ENCODE measurements around the gene IER3IP1. TPM values are rescaled to one million over a fixed set of nuclear protein-coding genes. Genes with fewer than 3 reads are reported as not detected.
A peak's percentile ranks its signal among the peaks of the same experiment; 100 is the strongest.

The IER3IP1 gene
- total RNA-seq, 2 donors from 2014 or later, result 6.1 to 10.3 TPM

- Mint-ChIP-seq H3K36me3 (ENCODE audit: low read depth) (peaks cover 39% of the 10 kb centered on the region), H3K9me3 (no peaks in the 10 kb centered on the region), H3K4me1 (peaks cover 55% of the 10 kb centered on the region), H3K27ac (peak overlapping the region; percentile 85), H3K4me3 (peak overlapping the region; percentile 11), H3K27me3 (ENCODE audit: insufficient read depth) (no peaks in the 10 kb centered on the region)
- no peaks in the 10 kb centered on the region for H3K9me3 ChIP-seq (ENCODE audit: control insufficient read depth, low read length)
- H3K27ac ChIP-seq (ENCODE audit: low read depth, low read length), result no peak overlapping the region
- H3K4me1 ChIP-seq (ENCODE audit: control insufficient read depth, insufficient read depth, low read length), result peaks cover 18% of the 10 kb centered on the region
- no peak for DNase-seq
- no peak overlapping the region for H3K9ac ChIP-seq (ENCODE audit: extremely low read depth, low read length, poor library complexity, severe bottlenecking)
- TF ChIP-seq CTCF (conservative IDR thresholded peaks at IDR 0.05), result no peak
- 67 to 78% methylated on average over 1 to 2 of the region's 2 CpGs for WGBS, 2 experiments (ENCODE audit: insufficient coverage in 1 of 2, insufficient read length in 1 of 2)
- H3K4me3 ChIP-seq (ENCODE audit: low read length), result no peak overlapping the region
- H3K36me3 ChIP-seq (ENCODE audit: control insufficient read depth, insufficient read depth, low read length), result peaks cover 45% of the 10 kb centered on the region
- no peaks in the 10 kb centered on the region for H3K27me3 ChIP-seq (ENCODE audit: control insufficient read depth, insufficient read depth, low read length, poor library complexity, severe bottlenecking)
These were observed 61.0 kb downstream of the IER3IP1 start for GRCh38 chr18:47115205-47115604.

- no peak for TF ChIP-seq CTCF (conservative IDR thresholded peaks at IDR 0.05)
- H3K27ac Mint-ChIP-seq, result peak overlapping the region; percentile 88
- H3K4me3 Mint-ChIP-seq, result peak overlapping the region; percentile 14
- DNase-seq, result peak; percentile 52
- WGBS, 2 experiments (ENCODE audit: insufficient coverage in 1 of 2, insufficient read length in 1 of 2), result 63% methylated on average over 2 of the region's 2 CpGs; no CpG with 5 or more reads in 1 of the 2 experiments
- Histone ChIP-seq H3K36me3 (ENCODE audit: control insufficient read depth, insufficient read depth, low read length) (peaks cover 36% of the 10 kb centered on the region), H3K4me3 (ENCODE audit: low read length) (peak overlapping the region; percentile 46), H3K9me3 (ENCODE audit: control insufficient read depth, low read length) (no peaks in the 10 kb centered on the region), H3K9ac (ENCODE audit: extremely low read depth, low read length, poor library complexity, severe bottlenecking) (no peak overlapping the region), H3K4me1 (ENCODE audit: control insufficient read depth, insufficient read depth, low read length) (peaks cover 20% of the 10 kb centered on the region), H3K27ac (ENCODE audit: low read depth, low read length) (no peak overlapping the region), H3K27me3 (ENCODE audit: control insufficient read depth, insufficient read depth, low read length, poor library complexity, severe bottlenecking) (no peaks in the 10 kb centered on the region)
- no peaks in the 10 kb centered on the region for H3K9me3 Mint-ChIP-seq
- peaks cover 64% of the 10 kb centered on the region for H3K4me1 Mint-ChIP-seq
- no peaks in the 10 kb centered on the region for H3K27me3 Mint-ChIP-seq (ENCODE audit: insufficient read depth)
- peaks cover 31% of the 10 kb centered on the region for H3K36me3 Mint-ChIP-seq (ENCODE audit: low read depth)
These were observed 62.2 kb downstream of the IER3IP1 start for GRCh38 chr18:47113796-47114540.

GRCh38 chr18:47110492-47111274 is 65.5 kb downstream of the IER3IP1 start:
- 83 to 86% methylated on average over 5 to 6 of the region's 6 CpGs for WGBS, 2 experiments (ENCODE audit: insufficient coverage in 1 of 2, insufficient read length in 1 of 2)
- no peak overlapping the region for H3K27ac Mint-ChIP-seq
- H3K36me3 Mint-ChIP-seq (ENCODE audit: low read depth), result peaks cover 34% of the 10 kb centered on the region
- no peak overlapping the region for H3K27ac ChIP-seq (ENCODE audit: low read depth, low read length)
- H3K27me3 ChIP-seq (ENCODE audit: control insufficient read depth, insufficient read depth, low read length, poor library complexity, severe bottlenecking), result no peaks in the 10 kb centered on the region
- TF ChIP-seq CTCF (conservative IDR thresholded peaks at IDR 0.05), result no peak
- DNase-seq, result no peak
- peaks cover 60% of the 10 kb centered on the region for H3K4me1 Mint-ChIP-seq
- no peaks in the 10 kb centered on the region for H3K27me3 Mint-ChIP-seq (ENCODE audit: insufficient read depth)
- H3K9ac ChIP-seq (ENCODE audit: extremely low read depth, low read length, poor library complexity, severe bottlenecking), result no peak overlapping the region
- H3K4me3 Mint-ChIP-seq, result no peak overlapping the region
- no peak overlapping the region for H3K4me3 ChIP-seq (ENCODE audit: low read length)
- peaks cover 42% of the 10 kb centered on the region for H3K36me3 ChIP-seq (ENCODE audit: control insufficient read depth, insufficient read depth, low read length)
- H3K4me1 ChIP-seq (ENCODE audit: control insufficient read depth, insufficient read depth, low read length), result peaks cover 15% of the 10 kb centered on the region
- H3K9me3 Mint-ChIP-seq, result no peaks in the 10 kb centered on the region
- no peaks in the 10 kb centered on the region for H3K9me3 ChIP-seq (ENCODE audit: control insufficient read depth, low read length)

Measured in endodermal cell (in vitro differentiated cells).